ENCODE results near the gene AP3B1. TPM values are rescaled to one million over a fixed set of nuclear protein-coding genes. Genes with fewer than 3 reads are reported as not detected.

AP3B1 gene
- polyA plus RNA-seq, 1 experiment, result 67.0 TPM

GRCh38 chr5:78291687-78292086 is 2.8 kb downstream of the AP3B1 start:
- no peak overlapping the region for H3K4me3 ChIP-seq (ENCODE audit: low read depth, low read length)
- H3K27ac ChIP-seq (ENCODE audit: low read depth, low read length), result no peak overlapping the region
- CTCF ChIA-PET, result no interaction called here
- no peaks in the 10 kb centered on the region for H3K9me3 ChIP-seq (ENCODE audit: control insufficient read depth, insufficient read depth, low read length)
- DNase-seq (ENCODE audit: low read depth, low spot score), result no peak
- POLR2A ChIA-PET, result no interaction called here
- no peaks in the 10 kb centered on the region for H3K27me3 ChIP-seq (ENCODE audit: control insufficient read depth, insufficient read depth, low read length)
- no peak for TF ChIP-seq CTCF (IDR thresholded peaks at IDR 0.05; ENCODE audit: low read depth, low read length)

GRCh38 chr5:78289911-78290310 is 4.6 kb downstream of the AP3B1 start:
- H3K27ac ChIP-seq (ENCODE audit: low read depth, low read length), result no peak overlapping the region
- ChIA-PET CTCF (no interaction called here), POLR2A (no interaction called here)
- no peak for TF ChIP-seq CTCF (IDR thresholded peaks at IDR 0.05; ENCODE audit: low read depth, low read length)
- no peak overlapping the region for H3K4me3 ChIP-seq (ENCODE audit: low read depth, low read length)
- H3K27me3 ChIP-seq (ENCODE audit: control insufficient read depth, insufficient read depth, low read length), result no peaks in the 10 kb centered on the region
- H3K9me3 ChIP-seq (ENCODE audit: control insufficient read depth, insufficient read depth, low read length), result no peaks in the 10 kb centered on the region
- DNase-seq (ENCODE audit: low read depth, low spot score), result no peak

GRCh38 chr5:78288246-78288645 is 6.3 kb downstream of the AP3B1 start:
- Histone ChIP-seq H3K27ac (ENCODE audit: low read depth, low read length) (no peak overlapping the region), H3K27me3 (ENCODE audit: control insufficient read depth, insufficient read depth, low read length) (no peaks in the 10 kb centered on the region), H3K4me3 (ENCODE audit: low read depth, low read length) (no peak overlapping the region), H3K9me3 (ENCODE audit: control insufficient read depth, insufficient read depth, low read length) (no peaks in the 10 kb centered on the region)
- no peak for DNase-seq (ENCODE audit: low read depth, low spot score)
- ChIA-PET POLR2A (interaction anchor here (0.6 kb wide), 1 partner anchor 618 kb away, joined by 3 read pairs; no protein-coding TSS in a partner anchor), CTCF (no interaction called here)
- TF ChIP-seq CTCF (IDR thresholded peaks at IDR 0.05; ENCODE audit: low read depth, low read length), result no peak

GRCh38 chr5:78287833-78288232 is 6.7 kb downstream of the AP3B1 start:
- DNase-seq (ENCODE audit: low read depth, low spot score), result peak; percentile 32
- TF ChIP-seq CTCF (IDR thresholded peaks at IDR 0.05; ENCODE audit: low read depth, low read length), result no peak
- Histone ChIP-seq H3K27me3 (ENCODE audit: control insufficient read depth, insufficient read depth, low read length) (no peaks in the 10 kb centered on the region), H3K4me3 (ENCODE audit: low read depth, low read length) (no peak overlapping the region), H3K9me3 (ENCODE audit: control insufficient read depth, insufficient read depth, low read length) (no peaks in the 10 kb centered on the region), H3K27ac (ENCODE audit: low read depth, low read length) (no peak overlapping the region)
- CTCF ChIA-PET, result no interaction called here
- POLR2A ChIA-PET, result interaction anchor here (0.6 kb wide), 1 partner anchor 618 kb away, joined by 3 read pairs; no protein-coding TSS in a partner anchor

- no peaks in the 10 kb centered on the region for H3K27me3 ChIP-seq (ENCODE audit: control insufficient read depth, insufficient read depth, low read length)
- TF ChIP-seq CTCF (IDR thresholded peaks at IDR 0.05; ENCODE audit: low read depth, low read length), result no peak
- POLR2A ChIA-PET, result no interaction called here
- CTCF ChIA-PET, result no interaction called here
- H3K9me3 ChIP-seq (ENCODE audit: control insufficient read depth, insufficient read depth, low read length), result no peaks in the 10 kb centered on the region
- no peak overlapping the region for H3K27ac ChIP-seq (ENCODE audit: low read depth, low read length)
- no peak overlapping the region for H3K4me3 ChIP-seq (ENCODE audit: low read depth, low read length)
- no peak for DNase-seq (ENCODE audit: low read depth, low spot score)
These were observed 7.3 kb downstream of the AP3B1 start for GRCh38 chr5:78287169-78287568.

All from AG04450 (cell line).